ENCODE measurements around the gene CAVIN3.

DNA sequence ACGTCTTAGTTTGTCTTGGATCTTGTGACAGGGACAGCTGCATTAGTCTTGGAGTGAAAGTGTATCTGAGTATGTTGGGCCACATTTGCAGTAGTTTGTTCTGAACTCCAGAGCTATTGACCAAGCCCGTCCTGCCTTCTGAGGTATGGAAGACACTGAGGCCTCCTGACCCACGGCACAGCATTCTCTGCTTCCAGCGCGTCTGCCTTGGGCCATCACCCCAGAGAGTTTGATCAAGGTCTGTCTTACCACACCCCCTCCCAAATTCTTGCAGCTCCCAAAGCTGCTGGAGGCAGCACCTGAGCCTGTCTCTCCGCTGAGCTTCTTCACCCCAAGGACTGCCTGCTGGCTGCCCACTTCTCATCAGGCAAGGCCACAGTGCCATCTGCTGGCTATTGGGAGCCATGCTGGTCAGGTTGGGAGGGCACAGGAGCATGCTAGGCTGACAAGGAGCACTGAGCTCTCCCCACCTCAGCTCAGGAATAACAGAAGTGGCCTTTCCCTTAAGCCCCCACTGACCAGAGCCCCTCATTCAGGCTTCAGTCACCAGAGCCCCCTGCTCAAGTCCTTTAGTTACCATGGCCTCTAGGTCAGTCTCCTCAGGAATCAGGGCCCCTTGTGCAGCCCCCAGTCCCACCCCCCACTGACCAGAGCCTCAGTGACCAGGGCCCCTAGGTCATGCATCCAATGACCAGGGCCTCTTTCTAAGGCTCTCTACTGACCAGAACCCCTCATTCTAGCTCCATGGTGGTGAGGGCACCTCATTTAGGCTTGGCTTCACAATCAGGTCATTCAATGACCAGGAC lies 42.8 kb upstream of the CAVIN3 start:
- TF ChIP-seq, protein P1, sequence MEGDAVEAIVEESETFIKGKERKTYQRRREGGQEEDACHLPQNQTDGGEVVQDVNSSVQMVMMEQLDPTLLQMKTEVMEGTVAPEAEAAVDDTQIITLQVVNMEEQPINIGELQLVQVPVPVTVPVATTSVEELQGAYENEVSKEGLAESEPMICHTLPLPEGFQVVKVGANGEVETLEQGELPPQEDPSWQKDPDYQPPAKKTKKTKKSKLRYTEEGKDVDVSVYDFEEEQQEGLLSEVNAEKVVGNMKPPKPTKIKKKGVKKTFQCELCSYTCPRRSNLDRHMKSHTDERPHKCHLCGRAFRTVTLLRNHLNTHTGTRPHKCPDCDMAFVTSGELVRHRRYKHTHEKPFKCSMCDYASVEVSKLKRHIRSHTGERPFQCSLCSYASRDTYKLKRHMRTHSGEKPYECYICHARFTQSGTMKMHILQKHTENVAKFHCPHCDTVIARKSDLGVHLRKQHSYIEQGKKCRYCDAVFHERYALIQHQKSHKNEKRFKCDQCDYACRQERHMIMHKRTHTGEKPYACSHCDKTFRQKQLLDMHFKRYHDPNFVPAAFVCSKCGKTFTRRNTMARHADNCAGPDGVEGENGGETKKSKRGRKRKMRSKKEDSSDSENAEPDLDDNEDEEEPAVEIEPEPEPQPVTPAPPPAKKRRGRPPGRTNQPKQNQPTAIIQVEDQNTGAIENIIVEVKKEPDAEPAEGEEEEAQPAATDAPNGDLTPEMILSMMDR (conservative IDR thresholded peaks at IDR 0.05; ENCODE audit: low read depth, low read length) = peak; percentile 96
- no peak for TF ChIP-seq CEBPB (IDR thresholded peaks at IDR 0.05; ENCODE audit: low read depth, low read length)
- TF ChIP-seq POLR2A (IDR thresholded peaks at IDR 0.05; ENCODE audit: low read depth, low read length) = no peak
